ENCODE data around the gene GSK3A.
A peak's percentile ranks its signal among the peaks of the same experiment; 100 is the strongest.

The GSK3A gene

GRCh38 chr19:42279902-42280814 lies 37.8 kb upstream of the GSK3A start (continued):
- peak; percentile 26; the same call in 1 of the 2 replicates for TF ChIP-seq ZSCAN16 (tag by site-specific recombination; IDR thresholded peaks at IDR 0.05)
- TF ChIP-seq HOXD13 (CRISPR knock-in tag; IDR thresholded peaks at IDR 0.05; ENCODE audit: borderline replicate concordance), result no peak
- TF ChIP-seq ZSCAN18 (tag by site-specific recombination; IDR thresholded peaks at IDR 0.05), result peak; percentile 71
- TF ChIP-seq GLI4 (tag by site-specific recombination; IDR thresholded peaks at IDR 0.05), result no peak
- no peak for TF ChIP-seq ZBTB49 (tag by site-specific recombination; IDR thresholded peaks at IDR 0.05; ENCODE audit: low read depth)
- peak; percentile 68 for TF ChIP-seq ZNF843 (tag by site-specific recombination; IDR thresholded peaks at IDR 0.05)
- no peak for TF ChIP-seq ZNF16 (tag by site-specific recombination; IDR thresholded peaks at IDR 0.05; ENCODE audit: low read depth)
- no peak for TF ChIP-seq MEIS1 (CRISPR knock-in tag; IDR thresholded peaks at IDR 0.05; ENCODE audit: borderline replicate concordance)
- no peak for TF ChIP-seq ZNF626 (tag by site-specific recombination; IDR thresholded peaks at IDR 0.05)
- TF ChIP-seq SP3 (tag by site-specific recombination; IDR thresholded peaks at IDR 0.05), result peak; percentile 92
- no peak for TF ChIP-seq ZNF23 (tag by site-specific recombination; IDR thresholded peaks at IDR 0.05; ENCODE audit: borderline replicate concordance)
- no peak for TF ChIP-seq RBAK (tag by site-specific recombination; IDR thresholded peaks at IDR 0.05)
- no peak for TF ChIP-seq ZNF670 (tag by site-specific recombination; IDR thresholded peaks at IDR 0.05; ENCODE audit: low read depth)
- peak; percentile 95 for TF ChIP-seq ZBTB8A (tag by site-specific recombination; IDR thresholded peaks at IDR 0.05)
- TF ChIP-seq GLIS2 (tag by site-specific recombination; IDR thresholded peaks at IDR 0.05), result peak; percentile 100
- TF ChIP-seq, protein P1, sequence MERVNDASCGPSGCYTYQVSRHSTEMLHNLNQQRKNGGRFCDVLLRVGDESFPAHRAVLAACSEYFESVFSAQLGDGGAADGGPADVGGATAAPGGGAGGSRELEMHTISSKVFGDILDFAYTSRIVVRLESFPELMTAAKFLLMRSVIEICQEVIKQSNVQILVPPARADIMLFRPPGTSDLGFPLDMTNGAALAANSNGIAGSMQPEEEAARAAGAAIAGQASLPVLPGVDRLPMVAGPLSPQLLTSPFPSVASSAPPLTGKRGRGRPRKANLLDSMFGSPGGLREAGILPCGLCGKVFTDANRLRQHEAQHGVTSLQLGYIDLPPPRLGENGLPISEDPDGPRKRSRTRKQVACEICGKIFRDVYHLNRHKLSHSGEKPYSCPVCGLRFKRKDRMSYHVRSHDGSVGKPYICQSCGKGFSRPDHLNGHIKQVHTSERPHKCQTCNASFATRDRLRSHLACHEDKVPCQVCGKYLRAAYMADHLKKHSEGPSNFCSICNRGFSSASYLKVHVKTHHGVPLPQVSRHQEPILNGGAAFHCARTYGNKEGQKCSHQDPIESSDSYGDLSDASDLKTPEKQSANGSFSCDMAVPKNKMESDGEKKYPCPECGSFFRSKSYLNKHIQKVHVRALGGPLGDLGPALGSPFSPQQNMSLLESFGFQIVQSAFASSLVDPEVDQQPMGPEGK (tag by site-specific recombination; IDR thresholded peaks at IDR 0.05), result peak; percentile 100
- TF ChIP-seq ZNF280C (tag by site-specific recombination; IDR thresholded peaks at IDR 0.05), result no peak
- no peak for TF ChIP-seq ZNF677 (tag by site-specific recombination; IDR thresholded peaks at IDR 0.05)
- TF ChIP-seq TRIM28 (IDR thresholded peaks at IDR 0.05; ENCODE audit: borderline replicate concordance, low read length), result no peak
- peak; percentile 83 for TF ChIP-seq ZNF341 (tag by site-specific recombination; IDR thresholded peaks at IDR 0.05; ENCODE audit: low read depth)
- peak; percentile 78 for TF ChIP-seq ZBTB44 (tag by site-specific recombination; IDR thresholded peaks at IDR 0.05)
- TF ChIP-seq ZNF660 (tag by site-specific recombination; IDR thresholded peaks at IDR 0.05), result peak; percentile 27; the same call in 1 of the 2 replicates
- no peak for TF ChIP-seq ZNF350 (tag by site-specific recombination; IDR thresholded peaks at IDR 0.05)
- TF ChIP-seq YY2 (tag by site-specific recombination; IDR thresholded peaks at IDR 0.05), result 0 out of 2 replicates have a peak, but pooled peaks have one; percentile 24
- no peak for TF ChIP-seq ATF2 (tag by site-specific recombination; IDR thresholded peaks at IDR 0.05; ENCODE audit: low read depth)
- TF ChIP-seq ZNF248 (tag by site-specific recombination; IDR thresholded peaks at IDR 0.05), result no peak
- TF ChIP-seq GLIS1 (tag by site-specific recombination; IDR thresholded peaks at IDR 0.05), result peak; percentile 99
- TF ChIP-seq ZNF555 (tag by site-specific recombination; conservative IDR thresholded peaks at IDR 0.05), result no peak
- no peak for TF ChIP-seq ZNF138 (tag by site-specific recombination; IDR thresholded peaks at IDR 0.05; ENCODE audit: borderline replicate concordance)
